Left lung (tissue), 10 donors: ENCODE results near the gene POP4. TPM values are rescaled to one million over a fixed set of nuclear protein-coding genes. Genes with fewer than 3 reads are reported as not detected.

Source experiments
- ATAC-seq: fragments of 200-7000 bp; cut with Tn5 transposase; one replicate; pipeline ENCODE4 v1.9.1; 2020; ENCODE audit warnings: moderate library complexity
- DNase-seq, 4 donors: peaks; one replicate each; pipeline ENCODE4 v3.0.0-alpha.2; 2013 to 2020
- H3K27ac ChIP-seq, 2 donors: fragments of 200-600 bp; sonication (generic) in 1 of 2; one replicate each; pipeline versions ENCODE4 v1.5.0 to v1.8.0; 2020 to 2021
- H3K27me3 ChIP-seq, 2 donors: fragments of 200-600 bp; sonication (generic) in 1 of 2; one replicate each; pipeline versions ENCODE4 v1.5.0 to v1.8.0; 2020 to 2021
- H3K36me3 ChIP-seq, 2 donors: fragments of 200-600 bp; sonication (generic) in 1 of 2; one replicate each; pipeline versions ENCODE4 v1.5.0 to v1.8.0; 2020 to 2021
- H3K4me1 ChIP-seq, 2 donors: fragments of 200-600 bp; one replicate each; pipeline ENCODE4 v1.8.0; 2021
- H3K4me3 ChIP-seq, 2 donors: fragments of 200-600 bp; sonication (generic) in 1 of 2; one replicate each; pipeline versions ENCODE4 v1.5.0 to v1.8.0; 2020 to 2021; ENCODE audit warnings: mild to moderate bottlenecking in 1 of 2
- H3K9me3 ChIP-seq, 2 donors: fragments of 200-600 bp; sonication (generic) in 1 of 2; one replicate each; pipeline versions ENCODE4 v1.5.0 to v1.8.0; 2020 to 2021
- CTCF ChIP-seq, 2 donors: fragments of 200-600 bp; sonication (generic) in 1 of 2; IDR thresholded peaks; one replicate each; pipeline versions ENCODE4 v1.5.0 to v1.8.0; 2021; ENCODE audit warnings: antibody characterized with exemption in 2 of 2
- intact Hi-C, 2 donors: fragments of 100-400 bp; cut with DNase I; formaldehyde crosslinking; loops; one replicate each; pipeline versions ENCODE4 v1.11.2 to v1.14.2; 2022
- polyA plus RNA-seq, 6 donors: library from polyadenylated mRNA; unstranded; fragments of 120-200 nt; gene quantifications; one replicate each; pipeline ENCODE4 v1.2.1, GENCODE V29; 2013; ENCODE audit not compliant: insufficient read length in 6 of 6
- total RNA-seq, 2 donors: library from RNA; stranded (reverse); fragmentation: NEBNext Ultra II Directional; extraction: Animal tissue kit (Norgen Biotek cat#: 25700); gene quantifications; one replicate each; pipeline ENCODE4 v1.2.1, GENCODE V29; 2021
- donor health status: DM: no; HTN: yes; CAD: no.
- donor health status: DM: no; HTN: no; CAD: no.

POP4 gene
- total and polyA plus RNA-seq, 8 donors, result 49.2 to 66.9 (median 54.4) TPM

GRCh38 chr19:29591670-29592069 lies 14.4 kb upstream of the POP4 start:
- ATAC-seq (no peak), DNase-seq (no peak)
- H3K4me1 ChIP-seq, result no peaks in the 10 kb centered on the region
- H3K27ac ChIP-seq, result no peak overlapping the region
- TF ChIP-seq CTCF (IDR thresholded peaks at IDR 0.05), result no peak
- no peak overlapping the region for H3K4me3 ChIP-seq
- peaks cover 0 to 79% of the 10 kb centered on the region in 2 donors for H3K27me3 ChIP-seq
- no peaks in the 10 kb centered on the region for H3K36me3 ChIP-seq
- peaks cover 0 to 6% of the 10 kb centered on the region in 2 donors for H3K9me3 ChIP-seq
- intact Hi-C loops, result no loop called here

GRCh38 chr19:29593869-29594268 lies 12.2 kb upstream of the POP4 start:
- H3K27ac ChIP-seq, result no peak overlapping the region
- peaks cover 0 to 88% of the 10 kb centered on the region in 2 donors for H3K27me3 ChIP-seq
- ATAC-seq (no peak), DNase-seq (no peak)
- H3K9me3 ChIP-seq, result peaks cover 0 to 6% of the 10 kb centered on the region in 2 donors
- H3K4me3 ChIP-seq, result no peak overlapping the region
- intact Hi-C loops, result no loop called here
- TF ChIP-seq CTCF (IDR thresholded peaks at IDR 0.05), result no peak
- no peaks in the 10 kb centered on the region for H3K36me3 ChIP-seq
- no peaks in the 10 kb centered on the region for H3K4me1 ChIP-seq

GRCh38 chr19:29596080-29596727 lies 9.9 kb upstream of the POP4 start:
- intact Hi-C loops, result no loop called here
- H3K36me3 ChIP-seq, result no peaks in the 10 kb centered on the region
- no peak overlapping the region for H3K27ac ChIP-seq
- no peak for TF ChIP-seq CTCF (IDR thresholded peaks at IDR 0.05)
- peaks cover 0 to 75% of the 10 kb centered on the region in 2 donors for H3K27me3 ChIP-seq
- no peaks in the 10 kb centered on the region for H3K4me1 ChIP-seq
- H3K9me3 ChIP-seq, result no peaks in the 10 kb centered on the region
- H3K4me3 ChIP-seq, result no peak overlapping the region
- DNase-seq, result no peak
- ATAC-seq, result no peak

GRCh38 chr19:29596885-29597525 lies 9.1 kb upstream of the POP4 start:
- peaks cover 0 to 67% of the 10 kb centered on the region in 2 donors for H3K27me3 ChIP-seq
- H3K4me1 ChIP-seq, result no peaks in the 10 kb centered on the region
- H3K9me3 ChIP-seq, result no peaks in the 10 kb centered on the region
- no peaks in the 10 kb centered on the region for H3K36me3 ChIP-seq
- no peak overlapping the region for H3K4me3 ChIP-seq
- no peak for DNase-seq
- no peak for TF ChIP-seq CTCF (IDR thresholded peaks at IDR 0.05)
- no peak for ATAC-seq
- intact Hi-C loops, result no loop called here
- H3K27ac ChIP-seq, result no peak overlapping the region

GRCh38 chr19:29598036-29598435 lies 8.0 kb upstream of the POP4 start:
- ATAC-seq (no peak), DNase-seq (no peak)
- no peaks in the 10 kb centered on the region for H3K36me3 ChIP-seq
- H3K9me3 ChIP-seq, result no peaks in the 10 kb centered on the region
- peaks cover 0 to 56% of the 10 kb centered on the region in 2 donors for H3K27me3 ChIP-seq
- intact Hi-C loops, result no loop called here
- no peaks in the 10 kb centered on the region for H3K4me1 ChIP-seq
- H3K27ac ChIP-seq, result no peak overlapping the region
- no peak for TF ChIP-seq CTCF (IDR thresholded peaks at IDR 0.05)
- H3K4me3 ChIP-seq, result no peak overlapping the region
